ACHN (cell line): ENCODE data around the gene STK33.

Source experiments
- DNase-seq: peaks from one replicate; pipeline ENCODE4 v3.0.0-alpha.2; 2015
- in situ Hi-C: cut with HindIII; loops from 2 replicates; pipeline ENCODE4 v1.10.0; 2017; ENCODE audit warnings: low sequenced_read_pairs, low pct_ligation_motif_present, low pct_unique_long_range_greater_than_20kb

The STK33 gene

GRCh38 chr11:8352103-8352875 is 241.7 kb downstream of the STK33 start:
- in situ Hi-C loops, result no loop called here
- no peak for DNase-seq

DNA sequence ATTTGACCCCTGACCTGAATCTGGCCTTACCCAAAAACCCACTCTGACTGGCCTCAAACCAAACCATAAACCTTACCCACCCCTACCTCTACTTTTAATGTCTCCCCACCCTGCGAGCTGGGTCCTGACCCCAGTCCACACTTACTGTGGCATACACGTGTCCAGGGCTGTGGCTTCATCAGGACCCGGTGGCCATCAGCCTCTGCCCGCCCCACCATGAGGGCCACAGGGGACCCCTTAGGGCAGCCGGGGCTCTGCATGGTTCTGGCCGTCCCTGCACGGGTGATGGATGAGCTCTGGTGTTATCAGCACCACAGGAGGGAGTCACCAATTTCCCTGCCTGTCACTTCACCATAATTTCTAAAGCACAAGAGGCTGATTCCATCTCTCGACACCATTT is 242.8 kb downstream of the STK33 start:
- DNase-seq, result no peak
- in situ Hi-C loops, result no loop called here

- in situ Hi-C loops, result no loop called here
- no peak for DNase-seq
These were observed 246.1 kb downstream of the STK33 start for GRCh38 chr11:8347978-8348377.

DNA sequence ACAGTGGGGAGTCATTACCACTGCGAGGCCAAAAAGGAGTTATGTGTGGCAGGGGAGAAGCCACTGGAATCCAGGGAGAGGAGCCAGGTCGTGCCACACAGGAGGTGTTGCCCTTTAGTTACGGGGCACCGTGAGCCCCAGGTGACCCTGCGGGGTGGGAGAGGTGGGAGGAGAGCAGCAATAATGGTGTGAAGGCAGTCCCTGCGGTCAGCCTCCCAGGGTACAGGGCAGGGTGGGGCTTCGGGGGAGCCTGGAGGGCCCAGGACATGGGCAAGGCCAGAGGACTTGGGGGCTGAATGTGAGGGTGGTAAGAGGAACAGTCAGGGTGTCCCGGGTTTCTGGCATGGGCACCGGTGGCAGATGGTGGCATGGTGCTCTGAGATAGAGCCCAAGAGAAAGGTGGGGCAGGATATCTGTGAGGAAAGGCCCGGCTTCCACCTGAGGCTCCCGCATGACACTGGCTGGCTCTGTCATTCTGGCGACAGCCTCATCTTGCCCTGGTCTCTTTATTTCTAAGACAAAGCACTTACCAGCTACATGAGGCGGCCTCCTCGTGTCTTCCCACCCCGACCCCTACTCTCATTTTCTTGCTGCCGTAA is 247.8 kb downstream of the STK33 start:
- in situ Hi-C loops, result no loop called here

DNA sequence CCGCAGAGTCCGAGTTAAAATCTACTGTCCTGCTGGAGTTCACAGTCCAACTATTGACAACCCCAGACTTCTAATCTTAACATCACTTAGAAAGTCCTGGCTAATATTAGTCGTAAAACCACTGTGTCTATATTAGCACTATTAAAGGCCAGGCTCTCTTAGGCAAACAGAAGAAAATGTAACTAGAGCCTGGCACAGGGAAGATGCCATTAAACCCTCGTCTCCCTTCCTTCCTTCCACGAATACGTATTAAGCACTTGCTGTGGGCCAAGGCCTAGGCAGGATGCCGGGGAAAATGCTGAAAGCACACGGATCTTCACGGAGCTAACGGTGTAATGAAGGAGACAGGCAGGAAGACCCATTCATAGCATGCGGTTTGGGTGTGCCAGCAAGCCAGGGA is 248.8 kb downstream of the STK33 start:
- DNase-seq, result no peak
- in situ Hi-C loops, result no loop called here

More for the DNA sequence above, 247.8 kb downstream of the STK33 start:
- no peak for DNase-seq

DNA sequence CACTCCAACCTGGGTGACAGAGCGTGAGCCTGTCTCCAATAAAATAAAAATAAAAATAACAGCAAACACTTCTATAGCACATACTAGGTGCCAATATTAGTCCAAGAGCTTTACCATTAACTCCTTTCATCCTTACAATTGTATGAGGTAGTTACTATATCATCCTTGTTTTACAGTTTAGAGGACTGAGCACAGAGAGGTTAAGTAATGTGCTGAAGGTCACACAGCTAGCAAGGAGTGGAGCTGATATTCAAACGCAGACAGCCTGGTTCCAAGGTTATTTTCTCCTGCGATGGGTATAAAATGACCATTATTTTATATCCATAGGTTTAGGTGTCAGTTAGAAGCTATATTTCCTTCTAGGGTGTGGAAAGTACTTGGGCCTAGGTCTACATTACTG is 249.7 kb downstream of the STK33 start:
- in situ Hi-C loops, result no loop called here
- DNase-seq, result no peak

DNA sequence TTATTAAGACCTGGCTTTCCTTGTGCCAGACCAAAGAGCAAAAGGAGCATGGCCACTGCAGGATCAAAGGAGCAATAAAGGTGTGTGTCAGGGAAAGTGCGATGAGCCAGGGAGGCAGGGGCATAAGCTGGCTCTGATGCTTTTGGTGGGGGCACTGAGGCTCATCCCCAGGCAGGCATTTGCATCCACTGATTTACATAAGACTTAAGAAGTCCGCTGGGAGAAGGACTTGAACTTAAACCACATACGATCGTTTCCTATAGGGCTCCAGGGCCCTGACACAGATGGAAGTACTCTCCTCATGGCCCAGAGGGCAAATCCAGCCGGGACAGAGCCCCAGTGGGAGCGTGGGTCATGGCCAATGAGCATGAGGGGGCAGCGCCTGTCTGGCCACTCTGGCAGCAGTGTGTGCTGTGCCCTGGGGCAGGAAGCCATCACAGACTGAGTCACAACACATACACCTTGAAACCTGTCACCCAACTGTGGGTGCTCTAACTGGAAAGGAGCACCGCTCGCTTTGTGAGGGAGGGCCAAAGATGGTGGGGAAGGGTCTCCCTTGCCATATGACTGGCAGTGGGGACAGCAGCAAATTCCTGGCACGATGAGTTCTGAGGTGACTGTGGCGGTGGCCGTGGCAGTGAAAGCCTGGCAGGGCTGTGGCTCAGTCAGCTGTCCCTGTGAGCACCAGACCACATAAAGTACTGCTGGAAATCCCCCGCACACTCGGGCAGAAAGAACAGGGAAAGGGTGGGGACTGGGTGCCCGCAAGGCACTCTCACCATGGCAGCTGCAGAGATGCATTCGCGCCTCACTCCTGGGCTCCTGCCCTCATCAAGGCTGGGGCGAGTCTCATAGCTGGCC is 251.0 kb downstream of the STK33 start:
- in situ Hi-C loops, result no loop called here
- DNase-seq, result no peak

GRCh38 chr11:8341996-8342395 is 252.0 kb downstream of the STK33 start:
- no peak for DNase-seq
- in situ Hi-C loops, result no loop called here
